GM12878 (cell line): ENCODE measurements around the gene GPR68. TPM values are rescaled to one million over a fixed set of nuclear protein-coding genes. Genes with fewer than 3 reads are reported as not detected.

Source experiments
- ATAC-seq: fragments of 200-7000 bp; cut with Tn5 transposase; 3 replicates; pipeline ENCODE4 v1.9.1; 2020; ENCODE audit warnings: mild to moderate bottlenecking, moderate library complexity
- BruUV-seq: library from RNA; stranded (reverse); fragments of 400-500 nt; replicated peaks from 2 replicates; lab custom pipeline; 2021; lab: Mats Ljungman, UMichigan
- CTCF ChIA-PET: fragments of 300-600 bp; sonication (Branson Sonifier 250); formaldehyde crosslinking; extraction: SDS; loops from one replicate; lab custom pipeline; 2021; ENCODE audit warnings: inconsistent platforms; lab: Yijun Ruan, JAX
- POLR2A ChIA-PET: fragments of 350-600 bp; formaldehyde crosslinking; extraction: SDS; loops from one replicate; lab custom pipeline; 2021; ENCODE audit warnings: inconsistent platforms; lab: Charles Lee
- RAD21 ChIA-PET: fragments of 300-600 bp; sonication (Branson Sonifier 250); formaldehyde crosslinking; loops from one replicate; lab custom pipeline; 2023; ENCODE audit warnings: antibody characterized with exemption; ENCODE audit not compliant: unreplicated experiment; lab: Charles Lee
- SMC1A ChIA-PET: fragments of 300-600 bp; sonication (Branson Sonifier 250); formaldehyde crosslinking; loops from one replicate; lab custom pipeline; 2023; ENCODE audit not compliant: unreplicated experiment, uncharacterized antibody; lab: Charles Lee
- DNase-seq: peaks from one replicate; pipeline ENCODE4 v3.0.0-alpha.2; 2011; ENCODE audit warnings: low read depth, low spot score
- FAIRE-seq: peaks from 3 replicates; lab custom pipeline; 2011; peaks lifted over from hg19 to GRCh38; lab: Jason Lieb, UNC
- H2AFZ ChIP-seq: 2 replicates; pipeline ENCODE4 v1.6.0; 2011; ENCODE audit warnings: low read depth, low read length, control low read depth; ENCODE audit not compliant: control insufficient read depth
- H3K27ac ChIP-seq: 2 replicates; pipeline ENCODE4 v1.5.1; 2011; ENCODE audit warnings: control low read depth; ENCODE audit not compliant: control insufficient read depth, insufficient read depth
- H3K27me3 ChIP-seq, 2 experiments: replicated peaks in 1 of 2; 2 replicates each; pipeline versions ENCODE4 v1.6.0 to v1.6.1; 2011; ENCODE audit warnings: low read length in 1 of 2; ENCODE audit not compliant: control insufficient read depth in 2 of 2, insufficient read depth in 2 of 2
- H3K36me3 ChIP-seq, 2 experiments: 2 replicates each; pipeline ENCODE4 v1.5.1; 2011; ENCODE audit warnings: low read length in 1 of 2; ENCODE audit not compliant: control insufficient read depth in 2 of 2, insufficient read depth in 2 of 2
- H3K4me1 ChIP-seq: 2 replicates; pipeline ENCODE4 v1.6.1; 2011; ENCODE audit warnings: mild to moderate bottlenecking, low read length, moderate library complexity, mixed read lengths; ENCODE audit not compliant: control insufficient read depth, insufficient read depth
- H3K4me2 ChIP-seq: 2 replicates; pipeline ENCODE4 v1.6.0; 2011; ENCODE audit warnings: control low read depth; ENCODE audit not compliant: control insufficient read depth, insufficient read depth
- H3K4me3 ChIP-seq: fragments of 200-600 bp; sonication (generic); 2 replicates; pipeline ENCODE4 v1.5.1; 2016
- H3K79me2 ChIP-seq: 2 replicates; pipeline ENCODE4 v1.6.0; 2011; ENCODE audit warnings: low read length; ENCODE audit not compliant: control insufficient read depth, insufficient read depth
- H3K9ac ChIP-seq: 2 replicates; pipeline ENCODE4 v1.8.0; 2011; ENCODE audit warnings: low read length, control low read depth, mixed read lengths; ENCODE audit not compliant: control insufficient read depth, insufficient read depth
- H3K9me3 ChIP-seq: replicated peaks from 3 replicates; pipeline ENCODE4 v1.5.1; 2011; ENCODE audit warnings: mild to moderate bottlenecking, low read length; ENCODE audit not compliant: control insufficient read depth, insufficient read depth
- H4K20me1 ChIP-seq: 2 replicates; pipeline ENCODE4 v1.6.0; 2011; ENCODE audit not compliant: control insufficient read depth, insufficient read depth
- BHLHE40 ChIP-seq, 2 experiments: fragments of 450-650 bp in 1 of 2; IDR thresholded peaks; 2 replicates each; pipeline ENCODE4 v1.6.1; 2011 to 2017; ENCODE audit warnings: low read depth in 2 of 2, borderline replicate concordance in 1 of 2, improper control_type of control experiment in 1 of 2, low read length in 1 of 2, mild to moderate bottlenecking in 1 of 2
- BMI1 ChIP-seq: fragments of 450-650 bp; IDR thresholded peaks from 2 replicates; pipeline ENCODE4 v1.6.1; 2016; ENCODE audit warnings: mild to moderate bottlenecking, moderate library complexity, borderline replicate concordance
- CBFB ChIP-seq: IDR thresholded peaks from 2 replicates; pipeline ENCODE4 v1.6.1; 2016; ENCODE audit warnings: antibody characterized with exemption, low read depth
- DPF2 ChIP-seq: fragments of 450-650 bp; IDR thresholded peaks from 2 replicates; pipeline ENCODE4 v1.6.1; 2017; ENCODE audit warnings: mild to moderate bottlenecking
- FOXM1 ChIP-seq: IDR thresholded peaks from 2 replicates; pipeline ENCODE4 v1.6.1; 2012; ENCODE audit warnings: low read depth, mild to moderate bottlenecking, inconsistent platforms, low read length, moderate library complexity
- GATAD2B ChIP-seq: fragments of 450-650 bp; conservative IDR thresholded peaks from 2 replicates; pipeline ENCODE4 v1.6.1; 2017; ENCODE audit warnings: low read depth, mild to moderate bottlenecking, moderate library complexity
- HDAC2 ChIP-seq: fragments of 200-600 bp; sonication (generic); IDR thresholded peaks from 2 replicates; pipeline ENCODE4 v1.6.1; 2017
- HDGF ChIP-seq: fragments of 450-650 bp; IDR thresholded peaks from 2 replicates; pipeline ENCODE4 v1.6.1; 2016; ENCODE audit warnings: antibody characterized with exemption
- IKZF1 ChIP-seq: fragments of 450-650 bp; conservative IDR thresholded peaks from 2 replicates; pipeline ENCODE4 v1.6.1; 2017; ENCODE audit warnings: antibody characterized with exemption, mild to moderate bottlenecking
- IKZF2 ChIP-seq, 2 experiments: fragments of 450-650 bp; IDR thresholded peaks; 2 replicates each; pipeline ENCODE4 v1.6.1; 2017; ENCODE audit warnings: mild to moderate bottlenecking in 2 of 2, moderate library complexity in 2 of 2
- LARP7 ChIP-seq: fragments of 450-650 bp; IDR thresholded peaks from 2 replicates; pipeline ENCODE4 v1.6.1; 2017; ENCODE audit warnings: mild to moderate bottlenecking
- MTA2 ChIP-seq: fragments of 450-650 bp; IDR thresholded peaks from 2 replicates; pipeline ENCODE4 v1.6.1; 2016; ENCODE audit warnings: low read depth, mild to moderate bottlenecking, moderate library complexity
- NBN ChIP-seq: fragments of 450-650 bp; IDR thresholded peaks from 2 replicates; pipeline ENCODE4 v1.6.1; 2016
- NFIC ChIP-seq: IDR thresholded peaks from 2 replicates; pipeline ENCODE4 v1.6.1; 2012; ENCODE audit warnings: low read depth, mild to moderate bottlenecking, inconsistent platforms, low read length, moderate library complexity
- PAX8 ChIP-seq: fragments of 450-650 bp; IDR thresholded peaks from 2 replicates; pipeline ENCODE4 v1.6.1; 2017; ENCODE audit warnings: mild to moderate bottlenecking, moderate library complexity
- RAD21 ChIP-seq: IDR thresholded peaks from 2 replicates; pipeline ENCODE4 v1.6.1; 2011; ENCODE audit warnings: mild to moderate bottlenecking, low read depth, low read length, moderate library complexity; ENCODE audit not compliant: insufficient read depth
- RBBP5 ChIP-seq: fragments of 200-600 bp; sonication (generic); conservative IDR thresholded peaks from 2 replicates; pipeline ENCODE4 v1.6.1; 2016
- RUNX3 ChIP-seq: IDR thresholded peaks from 2 replicates; pipeline ENCODE4 v1.6.1; 2012; ENCODE audit warnings: low read length, inconsistent platforms
- SUPT20H ChIP-seq: IDR thresholded peaks from 2 replicates; pipeline ENCODE4 v1.6.1; 2011; ENCODE audit warnings: low read depth, mild to moderate bottlenecking, low read length, moderate library complexity, borderline replicate concordance; ENCODE audit not compliant: control insufficient read depth
- TCF12 ChIP-seq: IDR thresholded peaks from 2 replicates; pipeline ENCODE4 v1.6.1; 2011; ENCODE audit warnings: low read depth, mild to moderate bottlenecking, low read length
- YY1 ChIP-seq: IDR thresholded peaks from 2 replicates; pipeline ENCODE4 v1.6.1; 2011; ENCODE audit warnings: low read depth, mild to moderate bottlenecking, low read length
- ZNF217 ChIP-seq: fragments of 450-650 bp; IDR thresholded peaks from 2 replicates; pipeline ENCODE4 v1.6.1; 2017; ENCODE audit warnings: antibody characterized with exemption, mild to moderate bottlenecking
- ZNF622 ChIP-seq: fragments of 450-650 bp; IDR thresholded peaks from 2 replicates; pipeline ENCODE4 v1.6.1; 2017; ENCODE audit warnings: mild to moderate bottlenecking, inconsistent platforms
- WGBS: methylation state at CpG from one replicate; pipeline ENCODE4 v1.1.6; 2016; ENCODE audit warnings: low lambda C conversion rate; ENCODE audit not compliant: insufficient replicate concordance, insufficient coverage; ENCODE audit errors: missing lambda C conversion rate; 5-methylcytosine and 5-hydroxymethylcytosine counted together
- in situ Hi-C: fragments of 300-500 bp; cut with MboI; formaldehyde crosslinking; loops from 9 replicates; pipeline ENCODE4 v1.14.3; 2018; ENCODE audit warnings: mixed read lengths
- intact Hi-C: fragments of 100-400 bp; cut with micrococcal nuclease; formaldehyde crosslinking; loops from one replicate; pipeline ENCODE4 v1.14.2; 2022; ENCODE audit not compliant: unreplicated experiment
- polyA plus RNA-seq, 11 experiments: library from polyadenylated mRNA; depleted of rRNA in 4 of 11; unstranded in 6 of 11; stranded (reverse) in 5 of 11; fragments of >200 nt; fragmentation: Nextera tagmentation in 4 of 11; fragmentation: Illumina TruSeq in 1 of 11; extraction: Ambion mirVana in 4 of 11; extraction: Trizol in 1 of 11; gene quantifications; 1 replicate in 1 of 11; 2 replicates in 10 of 11; pipeline versions ENCODE4 v1.2.1 to v1.2.3, GENCODE V29; 2011 to 2016; ENCODE audit warnings: inconsistent platforms in 2 of 11, missing spikeins in 2 of 11, low read depth in 1 of 11
- total RNA-seq, 4 experiments: library from RNA; depleted of rRNA in 3 of 4; stranded (reverse); fragments of >200 nt in 3 of 4; fragmentation: Illumina TruSeq in 1 of 4; extraction: Trizol in 1 of 4; gene quantifications; 2 replicates each; pipeline versions ENCODE4 v1.2.1 to v1.2.3, GENCODE V29; 2013 to 2021
- TF ChIP-seq, protein P1 (sequence below): IDR thresholded peaks from 2 replicates; pipeline ENCODE4 v1.6.1; 2011; ENCODE audit warnings: mild to moderate bottlenecking, low read depth, low read length, moderate library complexity; ENCODE audit not compliant: insufficient replicate concordance
- TF ChIP-seq, protein P2 (sequence below): IDR thresholded peaks from 2 replicates; pipeline ENCODE4 v1.6.1; 2012; ENCODE audit warnings: low read depth, low read length, improper control_type of control experiment
- TF ChIP-seq, protein P3 (sequence below): fragments of 450-650 bp; IDR thresholded peaks from 2 replicates; pipeline ENCODE4 v1.6.1; 2016; ENCODE audit warnings: mild to moderate bottlenecking

GPR68 gene
- total and polyA plus RNA-seq, 10 of the 15 experiments (the other 5 are each of a cell fraction or from before 2014, with no cell fraction given) = 0.06 to 3.4 (median 1.8) TPM

DNA sequence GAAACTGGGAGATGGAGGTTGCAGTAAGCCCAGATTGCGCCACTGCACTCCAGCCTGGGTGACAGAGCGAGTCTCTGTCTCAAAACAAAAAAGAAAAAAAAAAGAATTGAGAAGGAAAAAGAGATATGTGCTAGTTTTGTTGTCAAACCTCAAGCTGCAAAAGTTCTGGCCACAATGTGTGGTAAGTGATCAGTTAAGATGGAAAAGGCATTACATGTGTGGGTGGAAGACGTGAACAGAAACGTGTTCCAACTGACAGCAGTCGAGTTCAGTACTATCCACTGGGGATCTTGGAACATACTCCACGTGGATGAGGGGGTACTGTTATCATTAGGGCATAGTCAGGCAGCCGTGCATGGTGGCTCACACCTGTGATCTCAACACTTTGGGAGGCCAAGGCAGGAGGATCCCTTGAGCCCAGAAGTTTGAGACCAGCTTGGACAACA, 17.3 kb downstream of the GPR68 start:
- no peaks in the 10 kb centered on the region for H4K20me1 ChIP-seq
- WGBS = 51% methylated on average over 7 of the region's 7 CpGs
- peaks cover 53% of the 10 kb centered on the region for H3K4me1 ChIP-seq
- SMC1A ChIA-PET = interaction anchor here (0.8 to 5.7 kb wide), 7 partner anchors 11 to 51 kb away, joined by 3 to 142 read pairs (median 5); partner anchors contain the start of gene GPR68
- RAD21 ChIA-PET = interaction anchor here (1.4 to 5.5 kb wide), 9 partner anchors 8 to 95 kb away, joined by 3 to 90 read pairs (median 4); partner anchors contain the start of gene GPR68
- POLR2A ChIA-PET = interaction anchor here (0.7 to 4.6 kb wide), 4 partner anchors 12 to 168 kb away, joined by 3 to 108 read pairs (median 22); partner anchors contain the start of gene GPR68
- in situ Hi-C loops (no loop called here), intact Hi-C loops (no loop called here)
- FAIRE-seq (no peak), ATAC-seq (no peak), DNase-seq (no peak)
- no peak overlapping the region for H2AFZ ChIP-seq
- H3K9ac ChIP-seq = peak overlapping the region; percentile 61
- BruUV-seq = no TSS peak
- H3K4me2 ChIP-seq = peak overlapping the region; percentile 73; the same call in 1 of the 2 replicates
- H3K27ac ChIP-seq = peak overlapping the region; percentile 92
- H3K36me3 ChIP-seq = peaks cover 0 to 6% of the 10 kb centered on the region in 2 experiments; a peak in 2 of 4 replicates
- CTCF ChIA-PET = interaction anchor here (0.6 to 4.7 kb wide), 10 partner anchors 15 to 217 kb away, joined by 3 to 59 read pairs (median 4); partner anchors contain the start of genes DGLUCY and GPR68
- H3K27me3 ChIP-seq = no peaks in the 10 kb centered on the region
- H3K9me3 ChIP-seq = peaks cover 10% of the 10 kb centered on the region
- peak overlapping the region; percentile 4; the same call in 1 of the 2 replicates for H3K4me3 ChIP-seq
- no peaks in the 10 kb centered on the region; the same call in 1 of the 2 replicates for H3K79me2 ChIP-seq
- TF ChIP-seq PAX8 (no peak), MTA2 (peak; percentile 55; the same call in 1 of the 2 replicates), ZNF622 (no peak), HDAC2 (no peak), DPF2 (no peak), YY1 (no peak), CBFB (no peak), HDGF (peak; percentile 43; the same call in 1 of the 2 replicates), NBN (0 out of 2 replicates have a peak, but pooled peaks have one; percentile 46), RBBP5 (no peak), TCF12 (no peak), LARP7 (no peak), IKZF2 (IDR thresholded peaks at IDR 0.05) (peak; percentile 66 to 72; a peak in 2 of 4 replicates), RAD21 (no peak), SUPT20H (no peak), BHLHE40 (IDR thresholded peaks at IDR 0.05; ENCODE audit: borderline replicate concordance in 1 of 2, low read depth in 2 of 2, low read length in 1 of 2) (peak in 1 of 2 experiments; percentile 46; a peak in 1 of 4 replicates), IKZF1 (peak; percentile 86), FOXM1 (no peak), RUNX3 (peak; percentile 59), NFIC (no peak), ZNF217 (no peak), BMI1 (no peak), GATAD2B (no peak)
- TF ChIP-seq, protein P1, sequence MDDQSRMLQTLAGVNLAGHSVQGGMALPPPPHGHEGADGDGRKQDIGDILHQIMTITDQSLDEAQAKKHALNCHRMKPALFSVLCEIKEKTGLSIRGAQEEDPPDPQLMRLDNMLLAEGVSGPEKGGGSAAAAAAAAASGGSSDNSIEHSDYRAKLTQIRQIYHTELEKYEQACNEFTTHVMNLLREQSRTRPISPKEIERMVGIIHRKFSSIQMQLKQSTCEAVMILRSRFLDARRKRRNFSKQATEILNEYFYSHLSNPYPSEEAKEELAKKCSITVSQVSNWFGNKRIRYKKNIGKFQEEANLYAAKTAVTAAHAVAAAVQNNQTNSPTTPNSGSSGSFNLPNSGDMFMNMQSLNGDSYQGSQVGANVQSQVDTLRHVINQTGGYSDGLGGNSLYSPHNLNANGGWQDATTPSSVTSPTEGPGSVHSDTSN = no peak
- TF ChIP-seq, protein P2, sequence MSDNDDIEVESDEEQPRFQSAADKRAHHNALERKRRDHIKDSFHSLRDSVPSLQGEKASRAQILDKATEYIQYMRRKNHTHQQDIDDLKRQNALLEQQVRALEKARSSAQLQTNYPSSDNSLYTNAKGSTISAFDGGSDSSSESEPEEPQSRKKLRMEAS = no peak
- TF ChIP-seq, protein P3, sequence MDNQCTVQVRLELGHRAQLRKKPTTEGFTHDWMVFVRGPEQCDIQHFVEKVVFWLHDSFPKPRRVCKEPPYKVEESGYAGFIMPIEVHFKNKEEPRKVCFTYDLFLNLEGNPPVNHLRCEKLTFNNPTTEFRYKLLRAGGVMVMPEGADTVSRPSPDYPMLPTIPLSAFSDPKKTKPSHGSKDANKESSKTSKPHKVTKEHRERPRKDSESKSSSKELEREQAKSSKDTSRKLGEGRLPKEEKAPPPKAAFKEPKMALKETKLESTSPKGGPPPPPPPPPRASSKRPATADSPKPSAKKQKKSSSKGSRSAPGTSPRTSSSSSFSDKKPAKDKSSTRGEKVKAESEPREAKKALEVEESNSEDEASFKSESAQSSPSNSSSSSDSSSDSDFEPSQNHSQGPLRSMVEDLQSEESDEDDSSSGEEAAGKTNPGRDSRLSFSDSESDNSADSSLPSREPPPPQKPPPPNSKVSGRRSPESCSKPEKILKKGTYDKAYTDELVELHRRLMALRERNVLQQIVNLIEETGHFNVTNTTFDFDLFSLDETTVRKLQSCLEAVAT = peak; percentile 51; the same call in 1 of the 2 replicates
